Sigmoid colon (tissue), 7 donors: ENCODE data around the gene RASSF9. TPM values are rescaled to one million over a fixed set of nuclear protein-coding genes. Genes with fewer than 3 reads are reported as not detected.

Source experiments
- DNase-seq: peaks from one replicate; pipeline ENCODE4 v3.0.0-alpha.2; 2019
- H3K27ac ChIP-seq, 4 donors: fragments of 200-600 bp; sonication (generic); one replicate each; pipeline ENCODE4 v1.5.1; 2016 to 2019; ENCODE audit warnings: mild to moderate bottlenecking in 1 of 4
- H3K27me3 ChIP-seq, 3 donors: fragments of 200-600 bp; sonication (generic); one replicate each; pipeline ENCODE4 v1.5.1; 2019; ENCODE audit warnings: mild to moderate bottlenecking in 1 of 3
- H3K36me3 ChIP-seq, 4 donors: fragments of 200-600 bp; sonication (generic); one replicate each; pipeline ENCODE4 v1.5.1; 2016 to 2019
- H3K4me1 ChIP-seq, 4 donors: fragments of 200-600 bp; sonication (generic); one replicate each; pipeline ENCODE4 v1.5.1; 2017 to 2019
- H3K4me3 ChIP-seq, 4 donors: fragments of 200-600 bp; sonication (generic); one replicate each; pipeline ENCODE4 v1.5.1; 2017 to 2019; ENCODE audit warnings: mild to moderate bottlenecking in 2 of 4, moderate library complexity in 1 of 4
- H3K9me3 ChIP-seq, 4 donors: fragments of 200-600 bp in 3 of 4; sonication (generic) in 3 of 4; one replicate each; pipeline versions ENCODE4 v1.5.1 to v1.6.1; 2013 to 2019
- EP300 ChIP-seq, 4 donors: sonication (generic); formaldehyde crosslinking; IDR thresholded peaks; one replicate each; pipeline ENCODE4 v1.6.1; 2017; ENCODE audit warnings: antibody characterized with exemption in 4 of 4
- POLR2A ChIP-seq, 2 donors: fragments of 450-650 bp; IDR thresholded peaks; one replicate each; pipeline ENCODE4 v1.6.1; 2016; ENCODE audit warnings: antibody characterized with exemption in 2 of 2, mild to moderate bottlenecking in 2 of 2, moderate library complexity in 2 of 2
- POLR2AphosphoS5 ChIP-seq, 4 donors: sonication (generic); formaldehyde crosslinking; IDR thresholded peaks; one replicate each; pipeline ENCODE4 v1.6.1; 2017; ENCODE audit warnings: antibody characterized with exemption in 4 of 4
- WGBS, 2 donors: extraction: QIAGEN DNeasy Blood & Tissue Kit; methylation state at CpG; one replicate each; pipeline ENCODE4 v1.1.7; 2013; 5-methylcytosine and 5-hydroxymethylcytosine counted together
- intact Hi-C: fragments of 100-400 bp; cut with DNase I; formaldehyde crosslinking; loops from one replicate; pipeline ENCODE4 v1.15.1; 2023
- polyA plus RNA-seq, 3 donors: library from polyadenylated mRNA; stranded (reverse); fragments of 200-250 nt; gene quantifications; one replicate each; pipeline ENCODE4 v1.2.3, GENCODE V29; 2013
- total RNA-seq, 4 donors: library from RNA; depleted of rRNA; stranded (reverse); fragments of >200 nt; gene quantifications; one replicate each; pipeline ENCODE4 v1.1.0, GENCODE V29; 2016
- TF ChIP-seq, protein P1 (sequence below), 4 experiments: fragments of 450-650 bp in 3 of 4; fragments of 200-600 bp in 1 of 4; IDR thresholded peaks; one replicate each; pipeline ENCODE4 v1.5.1; 2016 to 2019; ENCODE audit warnings: antibody characterized with exemption in 4 of 4, mild to moderate bottlenecking in 3 of 4, moderate library complexity in 2 of 4
- donor health status: healthy with polysubstance abuse.
- donor health status: Bipolar disorder and iron deficiency.
- donor health status: healthy.

RASSF9 gene
- total and polyA plus RNA-seq, 7 donors = 0.32 to 3.9 (median 3.0) TPM; not detected in 1

DNA sequence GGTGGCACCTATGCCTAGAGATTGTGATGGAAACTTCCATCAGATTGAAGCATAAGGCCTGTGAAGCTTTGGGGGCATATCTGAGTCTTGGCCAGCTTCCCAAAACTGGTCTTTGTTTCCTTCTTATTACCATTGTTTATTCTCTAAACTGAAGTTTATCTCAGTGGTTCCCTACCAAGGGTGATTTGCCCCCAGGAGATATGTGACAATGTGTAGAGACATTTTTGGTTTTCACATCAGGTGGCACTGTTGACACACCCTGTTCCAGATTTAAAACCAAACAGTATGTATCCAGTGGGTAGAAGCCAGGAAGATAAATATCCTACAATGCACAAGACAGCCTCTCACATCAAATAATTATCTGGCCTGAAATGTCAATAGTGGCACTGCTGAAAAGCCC, 22.1 kb downstream of the RASSF9 start:
- DNase-seq = no peak
- Histone ChIP-seq H3K9me3 (no peaks in the 10 kb centered on the region), H3K4me3 (no peak overlapping the region), H3K27ac (no peak overlapping the region), H3K27me3 (no peaks in the 10 kb centered on the region), H3K4me1 (peaks cover 0 to 3% (median 0%) of the 10 kb centered on the region in 4 donors), H3K36me3 (no peaks in the 10 kb centered on the region)
- intact Hi-C loops = no loop called here
- TF ChIP-seq POLR2AphosphoS5 (IDR thresholded peaks at IDR 0.05) (no peak), EP300 (IDR thresholded peaks at IDR 0.05) (no peak)
- TF ChIP-seq, protein P1, sequence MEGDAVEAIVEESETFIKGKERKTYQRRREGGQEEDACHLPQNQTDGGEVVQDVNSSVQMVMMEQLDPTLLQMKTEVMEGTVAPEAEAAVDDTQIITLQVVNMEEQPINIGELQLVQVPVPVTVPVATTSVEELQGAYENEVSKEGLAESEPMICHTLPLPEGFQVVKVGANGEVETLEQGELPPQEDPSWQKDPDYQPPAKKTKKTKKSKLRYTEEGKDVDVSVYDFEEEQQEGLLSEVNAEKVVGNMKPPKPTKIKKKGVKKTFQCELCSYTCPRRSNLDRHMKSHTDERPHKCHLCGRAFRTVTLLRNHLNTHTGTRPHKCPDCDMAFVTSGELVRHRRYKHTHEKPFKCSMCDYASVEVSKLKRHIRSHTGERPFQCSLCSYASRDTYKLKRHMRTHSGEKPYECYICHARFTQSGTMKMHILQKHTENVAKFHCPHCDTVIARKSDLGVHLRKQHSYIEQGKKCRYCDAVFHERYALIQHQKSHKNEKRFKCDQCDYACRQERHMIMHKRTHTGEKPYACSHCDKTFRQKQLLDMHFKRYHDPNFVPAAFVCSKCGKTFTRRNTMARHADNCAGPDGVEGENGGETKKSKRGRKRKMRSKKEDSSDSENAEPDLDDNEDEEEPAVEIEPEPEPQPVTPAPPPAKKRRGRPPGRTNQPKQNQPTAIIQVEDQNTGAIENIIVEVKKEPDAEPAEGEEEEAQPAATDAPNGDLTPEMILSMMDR (IDR thresholded peaks at IDR 0.05) = no peak

DNA sequence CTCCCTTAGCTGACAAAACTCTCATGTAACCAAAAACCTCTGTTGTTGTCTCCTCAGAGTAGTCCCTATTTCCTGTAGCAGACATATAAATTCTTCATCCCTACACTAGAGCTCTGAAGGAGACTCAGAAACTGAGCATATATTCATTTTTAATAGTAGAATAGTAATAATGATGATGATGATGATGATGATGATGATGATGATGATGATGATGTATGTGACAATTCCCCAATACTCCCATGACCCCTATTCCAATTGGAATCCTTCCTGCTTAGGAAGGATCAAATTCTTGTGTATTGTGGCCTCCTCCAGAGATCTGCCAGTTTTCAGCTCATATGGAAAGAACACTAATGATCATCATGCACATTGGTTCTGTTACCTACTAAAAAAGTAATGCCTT, 26.7 kb downstream of the RASSF9 start:
- Histone ChIP-seq H3K4me1 (peaks cover 0 to 3% (median 0%) of the 10 kb centered on the region in 4 donors), H3K27me3 (no peaks in the 10 kb centered on the region), H3K4me3 (no peak overlapping the region), H3K27ac (no peak overlapping the region), H3K36me3 (peaks cover 0 to 10% (median 0%) of the 10 kb centered on the region in 4 donors), H3K9me3 (no peaks in the 10 kb centered on the region)
- intact Hi-C loops = no loop called here
- DNase-seq = no peak
- TF ChIP-seq EP300 (IDR thresholded peaks at IDR 0.05) (no peak), POLR2A (IDR thresholded peaks at IDR 0.05) (no peak), POLR2AphosphoS5 (IDR thresholded peaks at IDR 0.05) (no peak)

DNA sequence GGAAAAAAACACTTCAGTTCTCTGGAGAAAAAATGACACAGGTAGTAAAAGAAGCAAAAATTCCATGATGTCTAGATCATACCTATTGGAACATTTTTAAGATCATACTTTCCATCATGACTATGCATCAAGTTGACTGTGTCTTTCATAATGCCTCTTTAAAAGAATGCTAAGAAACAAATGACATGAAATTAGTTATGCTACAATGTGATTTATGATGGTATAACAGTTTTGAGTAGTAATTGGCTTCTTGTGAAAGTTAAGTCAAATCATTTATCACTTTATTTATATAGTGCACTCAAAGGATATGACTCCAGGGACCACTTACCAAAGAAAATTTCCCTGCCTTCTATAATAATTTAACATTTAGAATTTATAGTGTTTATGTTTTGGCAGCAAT, 28.5 kb downstream of the RASSF9 start:
- DNase-seq = no peak
- H3K4me1 ChIP-seq = no peaks in the 10 kb centered on the region
- H3K27ac ChIP-seq = no peak overlapping the region
- TF ChIP-seq POLR2A (IDR thresholded peaks at IDR 0.05) = no peak
- TF ChIP-seq EP300 (IDR thresholded peaks at IDR 0.05) = no peak
- TF ChIP-seq, protein P1 (IDR thresholded peaks at IDR 0.05) = no peak
- no peak for TF ChIP-seq POLR2AphosphoS5 (IDR thresholded peaks at IDR 0.05)
- intact Hi-C loops = no loop called here
- H3K9me3 ChIP-seq = no peaks in the 10 kb centered on the region
- peaks cover 0 to 10% (median 0%) of the 10 kb centered on the region in 4 donors for H3K36me3 ChIP-seq
- no peak overlapping the region for H3K4me3 ChIP-seq
- H3K27me3 ChIP-seq = no peaks in the 10 kb centered on the region

DNA sequence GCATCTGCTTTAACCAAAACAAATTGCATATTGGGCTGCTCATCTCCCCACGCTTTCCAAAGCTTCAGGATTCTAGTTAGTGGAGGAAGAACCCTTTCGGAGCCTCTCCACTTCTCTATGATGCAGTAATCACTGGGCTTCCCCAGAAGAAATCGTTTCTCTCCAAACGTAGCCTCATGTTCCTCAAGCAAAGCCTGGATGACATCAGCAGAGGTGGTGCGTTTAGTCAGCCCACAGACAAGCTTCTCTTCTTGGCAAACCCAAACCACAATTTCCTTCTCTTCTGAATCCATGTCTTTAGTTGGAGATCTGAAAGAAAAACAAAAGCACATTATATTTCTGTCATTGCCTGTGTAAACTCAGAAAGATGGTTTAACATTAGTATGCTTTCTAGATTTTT, 30.6 kb downstream of the RASSF9 start:
- peak overlapping the region in 3 of 4 donors; percentile 6 to 36 (median 22) for H3K27ac ChIP-seq
- TF ChIP-seq POLR2AphosphoS5 (IDR thresholded peaks at IDR 0.05) = no peak
- no peak for TF ChIP-seq POLR2A (IDR thresholded peaks at IDR 0.05)
- no peak for TF ChIP-seq EP300 (IDR thresholded peaks at IDR 0.05)
- TF ChIP-seq, protein P1 (IDR thresholded peaks at IDR 0.05) = no peak
- H3K4me3 ChIP-seq = no peak overlapping the region
- H3K36me3 ChIP-seq = peaks cover 0 to 10% (median 0%) of the 10 kb centered on the region in 4 donors
- 39 to 74% methylated on average over 5 of the region's 5 CpGs for WGBS, 2 donors
- H3K27me3 ChIP-seq = no peaks in the 10 kb centered on the region
- H3K9me3 ChIP-seq = no peaks in the 10 kb centered on the region
- H3K4me1 ChIP-seq = no peaks in the 10 kb centered on the region
- intact Hi-C loops = no loop called here
- no peak for DNase-seq

DNA sequence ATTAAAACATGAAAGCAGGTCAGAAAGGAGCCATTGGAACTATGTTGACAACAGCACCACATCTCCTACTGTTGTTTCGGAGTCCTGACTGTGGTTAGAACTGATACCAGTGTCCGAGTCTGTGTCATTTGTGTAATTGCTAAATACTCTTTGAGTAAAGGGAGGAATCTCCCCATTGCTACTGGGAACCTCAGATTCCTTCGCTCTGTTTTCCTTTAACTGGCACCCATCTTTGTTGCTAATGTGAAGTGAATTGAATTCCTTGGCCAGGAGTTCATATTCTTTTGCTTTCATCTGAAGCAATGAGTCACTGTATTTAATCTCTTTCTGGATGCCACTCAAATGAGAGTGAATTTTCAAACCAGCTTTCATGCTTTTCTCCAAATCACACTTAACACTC, 31.5 kb downstream of the RASSF9 start:
- 76 to 85% methylated on average over 3 of the region's 3 CpGs for WGBS, 2 donors
- no peaks in the 10 kb centered on the region for H3K27me3 ChIP-seq
- DNase-seq = no peak
- peaks cover 0 to 10% (median 0%) of the 10 kb centered on the region in 4 donors for H3K36me3 ChIP-seq
- H3K4me3 ChIP-seq = no peak overlapping the region
- TF ChIP-seq, protein P1 (IDR thresholded peaks at IDR 0.05) = no peak
- TF ChIP-seq POLR2AphosphoS5 (IDR thresholded peaks at IDR 0.05) (no peak), EP300 (IDR thresholded peaks at IDR 0.05) (no peak), POLR2A (IDR thresholded peaks at IDR 0.05) (no peak)
- no peaks in the 10 kb centered on the region for H3K4me1 ChIP-seq
- intact Hi-C loops = no loop called here
- H3K27ac ChIP-seq = peak overlapping the region in 1 of 4 donors; percentile 6
- H3K9me3 ChIP-seq = no peaks in the 10 kb centered on the region
